ENCODE data around the gene GCG.

The GCG gene

DNA sequence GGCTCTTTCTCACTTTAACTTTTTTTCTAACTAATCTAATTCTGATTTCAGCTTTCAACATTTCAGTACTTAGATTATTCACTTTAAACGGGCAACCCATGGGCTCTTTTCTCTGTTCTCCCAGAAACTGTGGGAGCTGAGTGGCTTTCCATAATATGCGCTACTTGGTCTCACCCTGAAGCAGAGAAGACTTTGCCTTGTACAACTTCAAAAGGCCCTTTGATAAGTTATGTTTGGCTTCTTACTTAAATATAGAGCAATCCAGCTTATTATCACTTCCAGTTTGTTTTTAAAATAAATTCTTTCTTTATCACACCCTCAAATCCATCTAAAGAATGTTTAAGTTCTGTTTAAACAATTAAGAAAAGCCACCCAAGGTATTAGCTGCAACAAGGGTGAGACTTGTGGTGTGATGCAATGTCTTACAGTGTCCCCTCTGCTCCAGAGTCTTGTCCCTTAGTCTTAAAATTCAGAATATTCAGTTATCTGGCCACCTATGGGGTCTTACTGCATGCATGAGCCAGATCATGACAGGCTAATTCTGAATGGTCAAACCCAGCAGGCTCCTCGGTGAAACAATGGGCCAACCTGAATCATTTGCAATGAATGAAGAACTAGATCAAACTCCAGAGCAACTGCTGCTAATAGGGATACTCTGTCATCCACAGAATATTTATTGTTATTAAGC is 38.8 kb downstream of the GCG start:
- Histone ChIP-seq H3K4me2 (ENCODE audit: insufficient read depth, low read length) (no peak overlapping the region), H3K79me2 (ENCODE audit: insufficient read depth, low read length) (no peaks in the 10 kb centered on the region), H3K27ac (ENCODE audit: low read length) (no peak overlapping the region; the same call in 1 of the 2 replicates), H2AFZ (ENCODE audit: low read depth, low read length) (no peak overlapping the region; the same call in 1 of the 2 replicates), H3K9me3 (ENCODE audit: insufficient read depth, low read length, severe bottlenecking) (peaks cover 6% of the 10 kb centered on the region), H3K4me1 (ENCODE audit: insufficient read depth, low read length) (peaks cover 19% of the 10 kb centered on the region), H3K36me3 (ENCODE audit: insufficient read depth, low read length) (no peaks in the 10 kb centered on the region), H3K4me3 (ENCODE audit: low read depth in 1 of 2, low read length in 2 of 2) (no peak overlapping the region), H3K9ac (ENCODE audit: low read depth, low read length) (no peak overlapping the region), H3K27me3 (ENCODE audit: insufficient read depth, low read length, poor library complexity) (no peaks in the 10 kb centered on the region), H4K20me1 (ENCODE audit: insufficient read depth, low read length) (no peaks in the 10 kb centered on the region)
- DNase-seq = no peak
- no peak for ATAC-seq (ENCODE audit: insufficient read depth, low read depth)
- TF ChIP-seq EZH2 (IDR thresholded peaks at IDR 0.05; ENCODE audit: borderline replicate concordance, low read depth, low read length, severe bottlenecking) = no peak

DNA sequence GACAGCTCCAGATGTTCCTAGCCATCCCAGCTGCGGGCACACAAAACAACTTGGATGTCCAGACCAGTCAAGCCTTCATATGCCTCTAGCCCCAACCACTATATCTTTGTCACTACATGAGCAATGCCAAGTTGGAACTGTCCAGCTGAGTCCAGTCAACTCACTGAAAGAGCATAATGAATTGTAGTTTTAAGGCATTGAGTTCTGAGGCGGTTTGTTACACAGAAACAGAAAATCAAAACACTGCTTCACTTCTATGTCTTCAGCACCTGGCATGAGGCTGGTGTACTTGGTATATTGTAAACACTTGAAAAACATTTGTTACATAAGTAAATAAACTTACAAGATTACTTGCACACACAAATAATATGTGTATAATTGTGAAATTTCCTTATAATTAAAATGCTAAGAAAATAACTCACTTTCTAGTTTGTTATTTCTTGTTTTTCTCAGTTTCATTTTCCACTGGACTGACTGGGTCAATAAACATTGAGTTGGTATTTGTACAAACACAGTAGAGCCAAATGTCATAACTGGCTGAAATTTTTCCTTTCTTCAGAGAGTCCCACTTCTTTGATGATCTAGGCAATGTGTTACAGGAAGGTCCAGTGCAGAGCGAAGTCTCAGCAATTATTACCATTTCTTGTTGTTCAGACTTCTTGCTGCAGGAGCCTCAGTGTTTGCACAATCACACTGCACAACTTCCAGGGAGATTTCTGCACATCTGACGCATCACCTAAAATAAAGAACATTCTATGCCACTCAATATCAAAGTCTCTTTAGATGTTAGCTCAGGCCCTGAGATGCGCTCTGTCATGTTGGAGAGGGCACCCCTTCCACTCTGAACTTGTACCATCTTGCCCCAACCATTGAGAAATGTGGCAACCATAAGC is 39.8 kb downstream of the GCG start:
- H3K9ac ChIP-seq (ENCODE audit: low read depth, low read length) = no peak overlapping the region
- H3K4me3 ChIP-seq (ENCODE audit: low read depth in 1 of 2, low read length in 2 of 2) = no peak overlapping the region

DNA sequence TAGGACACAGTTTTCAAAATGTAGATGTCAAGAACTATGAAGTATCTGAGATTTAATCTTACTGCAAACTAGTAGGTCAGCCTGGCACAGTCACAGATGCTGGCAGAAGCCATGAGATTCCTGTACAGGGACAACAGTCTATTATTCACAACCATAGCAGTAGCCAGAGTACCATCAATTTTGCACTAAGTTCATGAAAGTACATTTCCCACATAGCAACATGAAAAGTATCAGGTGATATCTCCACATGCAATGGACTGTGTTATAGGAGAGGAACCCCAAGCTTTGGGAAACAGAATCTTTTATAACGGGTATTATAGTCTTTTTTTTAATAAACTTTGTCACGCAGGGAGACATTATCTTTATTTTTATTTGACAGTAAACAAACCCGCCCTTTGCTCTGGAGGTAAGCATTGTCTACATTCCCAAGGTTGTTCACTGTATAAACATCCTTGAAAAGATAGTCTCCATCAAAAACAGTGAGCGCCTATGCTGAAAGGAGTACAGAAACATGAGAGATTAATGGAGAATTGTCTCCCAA is 44.6 kb downstream of the GCG start:
- Histone ChIP-seq H3K36me3 (ENCODE audit: insufficient read depth, low read length) (no peaks in the 10 kb centered on the region), H3K4me3 (ENCODE audit: low read depth in 1 of 2, low read length in 2 of 2) (no peak overlapping the region)

More for the DNA sequence above, 39.8 kb downstream of the GCG start:
- no peak for TF ChIP-seq EZH2 (IDR thresholded peaks at IDR 0.05; ENCODE audit: borderline replicate concordance, low read depth, low read length, severe bottlenecking)
- TF ChIP-seq, protein P1, sequence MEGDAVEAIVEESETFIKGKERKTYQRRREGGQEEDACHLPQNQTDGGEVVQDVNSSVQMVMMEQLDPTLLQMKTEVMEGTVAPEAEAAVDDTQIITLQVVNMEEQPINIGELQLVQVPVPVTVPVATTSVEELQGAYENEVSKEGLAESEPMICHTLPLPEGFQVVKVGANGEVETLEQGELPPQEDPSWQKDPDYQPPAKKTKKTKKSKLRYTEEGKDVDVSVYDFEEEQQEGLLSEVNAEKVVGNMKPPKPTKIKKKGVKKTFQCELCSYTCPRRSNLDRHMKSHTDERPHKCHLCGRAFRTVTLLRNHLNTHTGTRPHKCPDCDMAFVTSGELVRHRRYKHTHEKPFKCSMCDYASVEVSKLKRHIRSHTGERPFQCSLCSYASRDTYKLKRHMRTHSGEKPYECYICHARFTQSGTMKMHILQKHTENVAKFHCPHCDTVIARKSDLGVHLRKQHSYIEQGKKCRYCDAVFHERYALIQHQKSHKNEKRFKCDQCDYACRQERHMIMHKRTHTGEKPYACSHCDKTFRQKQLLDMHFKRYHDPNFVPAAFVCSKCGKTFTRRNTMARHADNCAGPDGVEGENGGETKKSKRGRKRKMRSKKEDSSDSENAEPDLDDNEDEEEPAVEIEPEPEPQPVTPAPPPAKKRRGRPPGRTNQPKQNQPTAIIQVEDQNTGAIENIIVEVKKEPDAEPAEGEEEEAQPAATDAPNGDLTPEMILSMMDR (IDR thresholded peaks at IDR 0.05; ENCODE audit: borderline replicate concordance, extremely low read depth, low read length, poor library complexity, severe bottlenecking) = no peak
- peaks cover 19% of the 10 kb centered on the region for H3K4me1 ChIP-seq (ENCODE audit: insufficient read depth, low read length)
- no peaks in the 10 kb centered on the region for H3K27me3 ChIP-seq (ENCODE audit: insufficient read depth, low read length, poor library complexity)
- ATAC-seq (ENCODE audit: insufficient read depth, low read depth) = no peak
- no peak overlapping the region for H3K4me2 ChIP-seq (ENCODE audit: insufficient read depth, low read length)
- no peaks in the 10 kb centered on the region for H4K20me1 ChIP-seq (ENCODE audit: insufficient read depth, low read length)
- peaks cover 6% of the 10 kb centered on the region for H3K9me3 ChIP-seq (ENCODE audit: insufficient read depth, low read length, severe bottlenecking)
- no peaks in the 10 kb centered on the region for H3K36me3 ChIP-seq (ENCODE audit: insufficient read depth, low read length)
- H2AFZ ChIP-seq (ENCODE audit: low read depth, low read length) = no peak overlapping the region
- no peak for DNase-seq
- no peaks in the 10 kb centered on the region for H3K79me2 ChIP-seq (ENCODE audit: insufficient read depth, low read length)
- H3K27ac ChIP-seq (ENCODE audit: low read length) = no peak overlapping the region

More for the DNA sequence above, 44.6 kb downstream of the GCG start:
- no peak for TF ChIP-seq EZH2 (IDR thresholded peaks at IDR 0.05; ENCODE audit: borderline replicate concordance, low read depth, low read length, severe bottlenecking)
- TF ChIP-seq, protein P1 (IDR thresholded peaks at IDR 0.05; ENCODE audit: borderline replicate concordance, extremely low read depth, low read length, poor library complexity, severe bottlenecking) = no peak
- Histone ChIP-seq H2AFZ (ENCODE audit: low read depth, low read length) (no peak overlapping the region), H3K79me2 (ENCODE audit: insufficient read depth, low read length) (no peaks in the 10 kb centered on the region), H3K27me3 (ENCODE audit: insufficient read depth, low read length, poor library complexity) (no peaks in the 10 kb centered on the region), H3K4me1 (ENCODE audit: insufficient read depth, low read length) (no peaks in the 10 kb centered on the region), H4K20me1 (ENCODE audit: insufficient read depth, low read length) (no peaks in the 10 kb centered on the region), H3K27ac (ENCODE audit: low read length) (no peak overlapping the region), H3K4me2 (ENCODE audit: insufficient read depth, low read length) (no peak overlapping the region), H3K9ac (ENCODE audit: low read depth, low read length) (no peak overlapping the region), H3K9me3 (ENCODE audit: insufficient read depth, low read length, severe bottlenecking) (no peaks in the 10 kb centered on the region)
- DNase-seq (no peak), ATAC-seq (ENCODE audit: insufficient read depth, low read depth) (no peak)
